Body of pancreas (tissue), 4 donors: ENCODE measurements around the gene HSF2BP. TPM values are rescaled to one million over a fixed set of nuclear protein-coding genes. Genes with fewer than 3 reads are reported as not detected.

ENCODE experiments used
- ATAC-seq: fragments of 150-250 bp; one replicate; pipeline ENCODE4 v1.9.1; 2016
- DNase-seq, 4 donors: peaks; one replicate each; pipeline ENCODE4 v3.0.0-alpha.2; 2019
- H3K27ac ChIP-seq, 4 donors: fragments of 200-600 bp; sonication (generic); 1 replicate in 3 of 4; 2 replicates in 1 of 4; pipeline versions ENCODE4 v1.5.1 to v1.6.1; 2016 to 2019; ENCODE audit warnings: mild to moderate bottlenecking in 1 of 4, mixed read lengths in 1 of 4, moderate library complexity in 1 of 4
- H3K27me3 ChIP-seq, 2 donors: fragments of 200-600 bp; sonication (generic); one replicate each; pipeline ENCODE4 v1.6.0; 2016; ENCODE audit warnings: mild to moderate bottlenecking in 1 of 2
- H3K36me3 ChIP-seq, 2 donors: fragments of 200-600 bp; sonication (generic); replicated peaks in 1 of 2; 2 replicates each; pipeline ENCODE4 v1.5.1; 2016; ENCODE audit warnings: low read depth in 2 of 2; ENCODE audit not compliant: insufficient read depth in 1 of 2
- H3K4me1 ChIP-seq: fragments of 200-600 bp; sonication (generic); one replicate; pipeline ENCODE4 v1.6.0; 2016
- H3K4me3 ChIP-seq, 2 donors: fragments of 200-600 bp; sonication (generic); 1 replicate in 1 of 2; 2 replicates in 1 of 2; pipeline ENCODE4 v1.5.1; 2016 to 2019
- H3K9me3 ChIP-seq, 3 donors: fragments of 200-600 bp; sonication (generic); 1 replicate in 2 of 3; 2 replicates in 1 of 3; pipeline ENCODE4 v1.5.1; 2016
- CTCF ChIP-seq, 7 experiments: fragments of 450-650 bp in 4 of 7; fragments of 200-600 bp in 3 of 7; sonication (generic) in 3 of 7; IDR thresholded peaks; one replicate each; pipeline ENCODE4 v1.5.1; 2016 to 2019; ENCODE audit warnings: antibody characterized with exemption in 7 of 7
- POLR2A ChIP-seq, 3 donors: fragments of 450-650 bp; IDR thresholded peaks; one replicate each; pipeline ENCODE4 v1.6.1; 2016; ENCODE audit warnings: antibody characterized with exemption in 3 of 3, mild to moderate bottlenecking in 2 of 3
- WGBS, 2 donors: methylation state at CpG; one replicate each; pipeline ENCODE4 v1.1.5; 2017; 5-methylcytosine and 5-hydroxymethylcytosine counted together
- intact Hi-C: fragments of 100-400 bp; cut with DNase I; formaldehyde crosslinking; loops from one replicate; pipeline ENCODE4 v1.15.1; 2023
- total RNA-seq, 2 donors: library from RNA; depleted of rRNA; stranded (reverse); fragments of >200 nt; gene quantifications; one replicate each; pipeline ENCODE4 v1.1.0, GENCODE V29; 2016

The HSF2BP gene
- total RNA-seq, 2 donors from 2014 or later, result 3.1 to 4.3 TPM

GRCh38 chr21:43632373-43632905 is 26.8 kb downstream of the HSF2BP start:
- Histone ChIP-seq H3K36me3 (no peaks in the 10 kb centered on the region), H3K27me3 (no peaks in the 10 kb centered on the region), H3K9me3 (no peaks in the 10 kb centered on the region), H3K4me3 (no peak overlapping the region), H3K4me1 (no peaks in the 10 kb centered on the region), H3K27ac (no peak overlapping the region)
- TF ChIP-seq CTCF (IDR thresholded peaks at IDR 0.05) (no peak), POLR2A (IDR thresholded peaks at IDR 0.05) (no peak)
- 77% methylated on average over 4 to 5 of the region's 5 CpGs for WGBS, 2 donors
- DNase-seq (no peak), ATAC-seq (no peak)
- intact Hi-C loops, result no loop called here

GRCh38 chr21:43631411-43632107 is 27.7 kb downstream of the HSF2BP start:
- 73 to 79% methylated on average over 14 of the region's 14 CpGs for WGBS, 2 donors
- DNase-seq (no peak), ATAC-seq (no peak)
- no peak for TF ChIP-seq CTCF (IDR thresholded peaks at IDR 0.05)
- H3K36me3 ChIP-seq, result no peaks in the 10 kb centered on the region
- H3K9me3 ChIP-seq, result no peaks in the 10 kb centered on the region
- no peak overlapping the region for H3K27ac ChIP-seq
- H3K4me1 ChIP-seq, result no peaks in the 10 kb centered on the region
- H3K27me3 ChIP-seq, result no peaks in the 10 kb centered on the region
- H3K4me3 ChIP-seq, result no peak overlapping the region
- intact Hi-C loops, result no loop called here

- ATAC-seq (no peak), DNase-seq (no peak)
- TF ChIP-seq POLR2A (IDR thresholded peaks at IDR 0.05), result no peak
- TF ChIP-seq CTCF (IDR thresholded peaks at IDR 0.05), result no peak
- no peak overlapping the region for H3K27ac ChIP-seq
- H3K27me3 ChIP-seq, result no peaks in the 10 kb centered on the region
- H3K36me3 ChIP-seq, result no peaks in the 10 kb centered on the region
- H3K4me1 ChIP-seq, result no peaks in the 10 kb centered on the region
- no peaks in the 10 kb centered on the region for H3K9me3 ChIP-seq
- no peak overlapping the region for H3K4me3 ChIP-seq
- intact Hi-C loops, result no loop called here
- WGBS, 2 donors, result 67% methylated on average over 2 of the region's 2 CpGs
Measured at GRCh38 chr21:43627527-43627926, 31.8 kb downstream of the HSF2BP start.

GRCh38 chr21:43626390-43626789 is 32.9 kb downstream of the HSF2BP start:
- Histone ChIP-seq H3K27me3 (no peaks in the 10 kb centered on the region), H3K4me3 (no peak overlapping the region), H3K36me3 (no peaks in the 10 kb centered on the region), H3K4me1 (no peaks in the 10 kb centered on the region), H3K27ac (no peak overlapping the region), H3K9me3 (no peaks in the 10 kb centered on the region)
- no peak for ATAC-seq
- TF ChIP-seq CTCF (IDR thresholded peaks at IDR 0.05) (no peak), POLR2A (IDR thresholded peaks at IDR 0.05) (no peak)
- 10 to 21% methylated on average over 3 of the region's 3 CpGs for WGBS, 2 donors
- DNase-seq, result no peak
- intact Hi-C loops, result no loop called here

GRCh38 chr21:43624339-43624738 is 34.9 kb downstream of the HSF2BP start:
- H3K27me3 ChIP-seq, result no peaks in the 10 kb centered on the region
- DNase-seq (no peak), ATAC-seq (no peak)
- no peaks in the 10 kb centered on the region for H3K9me3 ChIP-seq
- TF ChIP-seq POLR2A (IDR thresholded peaks at IDR 0.05) (no peak), CTCF (IDR thresholded peaks at IDR 0.05) (no peak)
- intact Hi-C loops, result no loop called here
- WGBS, 2 donors, result 83 to 86% methylated on average over 4 of the region's 4 CpGs
- H3K27ac ChIP-seq, result no peak overlapping the region
- H3K36me3 ChIP-seq, result no peaks in the 10 kb centered on the region
- no peaks in the 10 kb centered on the region for H3K4me1 ChIP-seq
- no peak overlapping the region for H3K4me3 ChIP-seq
